Measurements from ENCODE around the gene VPS37B. TPM values are rescaled to one million over a fixed set of nuclear protein-coding genes. Genes with fewer than 3 reads are reported as not detected.

VPS37B gene
- total and polyA plus RNA-seq, 2 of the 8 experiments (the other 6 are each of a cell fraction or from before 2014, with no cell fraction given): 11.9 to 15.7 TPM

DNA sequence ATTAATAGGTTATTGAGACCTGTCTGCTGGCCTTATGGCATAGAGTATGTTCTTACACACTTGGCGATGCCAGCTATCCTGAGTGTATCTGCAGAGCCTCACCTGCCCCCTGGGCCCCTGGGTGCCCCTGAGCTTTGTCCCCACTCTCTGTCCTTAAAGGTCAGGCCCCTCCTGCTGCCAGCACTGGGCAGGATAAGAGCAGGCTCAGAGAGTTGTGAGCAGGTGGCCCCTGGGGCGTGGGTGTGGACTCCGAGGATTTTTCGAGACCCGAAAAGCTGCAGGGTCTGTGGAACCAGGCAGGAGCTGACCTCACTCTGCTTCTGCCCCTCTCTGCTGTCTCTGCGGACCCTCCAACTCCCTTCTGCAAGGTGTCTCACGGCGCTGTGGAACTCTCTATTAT is 52.5 kb downstream of the VPS37B start:
- WGBS, 2 experiments (ENCODE audit: extremely low coverage in 1 of 2, insufficient coverage in 1 of 2, insufficient read length in 1 of 2, insufficient replicate concordance in 2 of 2, low coverage in 1 of 2, low lambda C conversion rate in 2 of 2, missing lambda C conversion rate in 1 of 2): 90% methylated on average over 8 of the region's 8 CpGs; no CpG with 5 or more reads in 1 of the 2 experiments
- H2BK12ac ChIP-seq (ENCODE audit: low read depth, low read length): no peak overlapping the region
- TF ChIP-seq RXRA (IDR thresholded peaks at IDR 0.05; ENCODE audit: insufficient read depth, low read depth, low read length) (no peak), CTBP2 (IDR thresholded peaks at IDR 0.05; ENCODE audit: borderline replicate concordance, insufficient read depth, insufficient read length, low read length) (no peak), BCL11A (IDR thresholded peaks at IDR 0.05; ENCODE audit: low read depth in 2 of 2, low read length in 2 of 2) (no peak), BACH1 (IDR thresholded peaks at IDR 0.05; ENCODE audit: low read length) (no peak), SAP30 (IDR thresholded peaks at IDR 0.05; ENCODE audit: insufficient read depth, insufficient replicate concordance, low read length) (no peak)
- H3K79me2 ChIP-seq (ENCODE audit: control insufficient read depth in 1 of 2, insufficient read depth in 2 of 2, low read length in 2 of 2): no peaks in the 10 kb centered on the region; a peak in 1 of 4 replicates
- H3K79me1 ChIP-seq (ENCODE audit: low read depth, low read length): peaks cover 13% of the 10 kb centered on the region
- no peak overlapping the region for H4K5ac ChIP-seq (ENCODE audit: insufficient read length, low read depth, low read length)
- peaks cover 0 to 19% (median 10%) of the 10 kb centered on the region in 4 experiments; a peak in 6 of 7 replicates for H3K4me1 ChIP-seq (replicated peaks in 1 of 4; ENCODE audit: control insufficient read depth in 3 of 4, insufficient read depth in 4 of 4, low read length in 3 of 4)
- H3K4me3 ChIP-seq (ENCODE audit: extremely low read depth in 1 of 4, insufficient read depth in 2 of 4, low read depth in 3 of 4, low read length in 4 of 4): no peak overlapping the region
- H3K18ac ChIP-seq (ENCODE audit: extremely low read depth, low read length): no peak overlapping the region
- H3K14ac ChIP-seq (ENCODE audit: insufficient read length): no peak overlapping the region
- no peak overlapping the region for H4K8ac ChIP-seq (ENCODE audit: extremely low read depth, insufficient read depth, low read length)
- H3K36me3 ChIP-seq (ENCODE audit: control insufficient read depth in 2 of 4, insufficient read depth in 4 of 4, low read length in 3 of 4): no peaks in the 10 kb centered on the region; a peak in 1 of 8 replicates
- no peak overlapping the region for H3K23ac ChIP-seq (ENCODE audit: insufficient read length)
- no peak overlapping the region for H4K91ac ChIP-seq (replicated peaks; ENCODE audit: insufficient read length, low read length)
- CTCF ChIA-PET (ENCODE audit: partially characterized antibody): interaction anchor here (1.8 to 11.4 kb wide), 3 partner anchors 15 to 51 kb away, joined by 7 to 129 read pairs (median 9); no protein-coding TSS in a partner anchor
- no peak for FAIRE-seq
- peaks cover 0 to 3% (median 0%) of the 10 kb centered on the region in 4 experiments; a peak in 1 of 7 replicates for H3K27me3 ChIP-seq (replicated peaks in 1 of 4; ENCODE audit: control insufficient read depth in 3 of 4, extremely low read depth in 1 of 4, insufficient read depth in 3 of 4, low read length in 3 of 4)
- H2BK120ac ChIP-seq (replicated peaks; ENCODE audit: low read depth, low read length): no peak overlapping the region
- no peak overlapping the region for H3K27ac ChIP-seq (ENCODE audit: low read depth, low read length)
- no peak for DNase-seq (ENCODE audit: low read depth in 1 of 2, low spot score in 2 of 2)
- no peak overlapping the region for H2AFZ ChIP-seq (ENCODE audit: low read length)
- H3K4me2 ChIP-seq (ENCODE audit: insufficient read depth in 1 of 2, low read depth in 2 of 2, low read length in 2 of 2): no peak overlapping the region
- no peak overlapping the region for H3K4ac ChIP-seq (replicated peaks; ENCODE audit: insufficient read length, low read depth, low read length)
- no peak overlapping the region for H2BK15ac ChIP-seq (ENCODE audit: low read length)
- no peak overlapping the region for H2BK5ac ChIP-seq (ENCODE audit: low read depth, low read length)
- H3K23me2 ChIP-seq (ENCODE audit: low read depth, low read length): no peaks in the 10 kb centered on the region
- POLR2A ChIA-PET (ENCODE audit: partially characterized antibody): interaction anchor here (1.0 kb wide), 1 partner anchor 131 kb away, joined by 3 read pairs; no protein-coding TSS in a partner anchor
- H2AK5ac ChIP-seq (ENCODE audit: low read depth, low read length): no peak overlapping the region
- H4K20me1 ChIP-seq (replicated peaks in 1 of 2; ENCODE audit: control insufficient read depth in 1 of 2, insufficient read depth in 2 of 2, low read length in 2 of 2): peaks cover 16 to 25% of the 10 kb centered on the region in 2 experiments
- no peak overlapping the region for H3K56ac ChIP-seq (replicated peaks; ENCODE audit: insufficient read length, low read depth, low read length)
- no peak overlapping the region; a peak in 1 of 7 replicates for H3K9ac ChIP-seq (replicated peaks in 1 of 4; ENCODE audit: extremely low read depth in 1 of 4, low read depth in 3 of 4, low read length in 3 of 4)
- H3K9me3 ChIP-seq (ENCODE audit: insufficient read depth in 2 of 2, low read depth in 1 of 2, low read length in 1 of 2): no peaks in the 10 kb centered on the region
- H2BK20ac ChIP-seq (ENCODE audit: low read length): no peak overlapping the region

Measured in H1 (cell line).